HepG2 (cell line): ENCODE data around the gene HIPK2. TPM values are rescaled to one million over a fixed set of nuclear protein-coding genes. Genes with fewer than 3 reads are reported as not detected.

ENCODE experiments used
- ARID4A ChIP-seq: sonication (generic); formaldehyde crosslinking; IDR thresholded peaks from 2 replicates; pipeline ENCODE4 v1.5.0; 2020; ENCODE audit warnings: mild to moderate bottlenecking, missing genetic modification reagents, borderline replicate concordance
- BRD4 ChIP-seq: sonication (generic); formaldehyde crosslinking; IDR thresholded peaks from 2 replicates; pipeline ENCODE4 v1.4.0; 2020; ENCODE audit warnings: missing genetic modification reagents
- ELK4 ChIP-seq: sonication (generic); formaldehyde crosslinking; IDR thresholded peaks from 2 replicates; pipeline ENCODE4 v1.9.0; 2021; ENCODE audit warnings: missing genetic modification reagents, borderline replicate concordance
- FIP1L1 ChIP-seq: fragments of 200-400 bp; formaldehyde crosslinking; IDR thresholded peaks from 2 replicates; pipeline ENCODE4 v1.6.1; 2018; ENCODE audit warnings: low read depth, mild to moderate bottlenecking, low read length, moderate library complexity, borderline replicate concordance; ENCODE audit not compliant: insufficient read depth
- GLI4 ChIP-seq: sonication (generic); formaldehyde crosslinking; IDR thresholded peaks from 2 replicates; pipeline ENCODE4 v1.5.1; 2020; ENCODE audit warnings: missing genetic modification reagents, mild to moderate bottlenecking, moderate library complexity, borderline replicate concordance
- HNRNPL ChIP-seq: fragments of 200-400 bp; formaldehyde crosslinking; IDR thresholded peaks from 2 replicates; pipeline ENCODE4 v1.6.1; 2017; ENCODE audit warnings: mild to moderate bottlenecking, low read depth, low read length
- KLF9 ChIP-seq: IDR thresholded peaks from 2 replicates; pipeline ENCODE4 v1.6.1; 2016; ENCODE audit warnings: low read depth
- NCOA5 ChIP-seq: sonication (generic); formaldehyde crosslinking; IDR thresholded peaks from 2 replicates; pipeline ENCODE4 v1.4.0; 2020; ENCODE audit warnings: missing genetic modification reagents
- NFE2L1 ChIP-seq: sonication (generic); formaldehyde crosslinking; IDR thresholded peaks from 2 replicates; pipeline ENCODE4 v1.4.0; 2020; ENCODE audit warnings: missing genetic modification reagents, mild to moderate bottlenecking, borderline replicate concordance
- NFIB ChIP-seq: sonication (generic); formaldehyde crosslinking; IDR thresholded peaks from 2 replicates; pipeline ENCODE4 v1.9.0; 2021; ENCODE audit warnings: missing genetic modification reagents, mild to moderate bottlenecking, borderline replicate concordance
- SMAD1 ChIP-seq: sonication (generic); formaldehyde crosslinking; IDR thresholded peaks from 2 replicates; pipeline ENCODE4 v1.4.0; 2020; ENCODE audit warnings: missing genetic modification reagents, low read depth, mild to moderate bottlenecking, borderline replicate concordance
- ZBTB38 ChIP-seq: sonication (generic); formaldehyde crosslinking; IDR thresholded peaks from 2 replicates; pipeline ENCODE4 v1.5.1; 2020; ENCODE audit warnings: mild to moderate bottlenecking, missing genetic modification reagents
- ZHX2 ChIP-seq, 2 experiments: sonication (generic) in 1 of 2; formaldehyde crosslinking in 1 of 2; IDR thresholded peaks; 2 replicates each; pipeline versions ENCODE4 v1.6.1 to v1.9.0; 2014 to 2022; ENCODE audit warnings: antibody characterized with exemption in 1 of 2, borderline replicate concordance in 1 of 2, inconsistent platforms in 1 of 2, low read depth in 1 of 2, missing genetic modification reagents in 1 of 2
- ZNF101 ChIP-seq: sonication (generic); formaldehyde crosslinking; IDR thresholded peaks from 2 replicates; pipeline ENCODE4 v1.4.0; 2020; ENCODE audit warnings: mild to moderate bottlenecking, low read depth, missing genetic modification reagents, borderline replicate concordance
- ZNF674 ChIP-seq: sonication (generic); formaldehyde crosslinking; IDR thresholded peaks from 2 replicates; pipeline ENCODE4 v1.5.0; 2020; ENCODE audit warnings: low read depth, mild to moderate bottlenecking, missing genetic modification reagents
- polyA plus RNA-seq, 8 experiments: library from polyadenylated mRNA; depleted of rRNA in 3 of 8; stranded (reverse) in 7 of 8; unstranded in 1 of 8; fragments of >200 nt; fragmentation: Illumina TruSeq in 4 of 8; extraction: Trizol in 4 of 8; gene quantifications; 2 replicates each; pipeline versions ENCODE4 v1.2.1 to v1.2.3, GENCODE V29; 2011 to 2016; ENCODE audit warnings: low read depth in 4 of 8, missing spikeins in 1 of 8, mixed read lengths in 1 of 8; ENCODE audit not compliant: insufficient read depth in 1 of 8
- total RNA-seq, 5 experiments: library from RNA; depleted of rRNA; stranded (reverse); fragments of >200 nt; fragmentation: Illumina TruSeq; extraction: Trizol; gene quantifications; 2 replicates each; pipeline ENCODE4 v1.2.3, GENCODE V29; 2016; ENCODE audit warnings: low read depth in 1 of 5

HIPK2 gene
- total and polyA plus RNA-seq, 2 of the 13 experiments (the other 11 are each of a cell fraction or from before 2014, with no cell fraction given): 14.4 to 20.2 TPM

- TF ChIP-seq ELK4 (CRISPR knock-in tag) (no peak), ZNF674 (no peak), HNRNPL (no peak), ARID4A (peak; percentile 56; the same call in 1 of the 2 replicates), NFE2L1 (CRISPR knock-in tag) (no peak), FIP1L1 (no peak), ZNF101 (CRISPR knock-in tag) (no peak), NFIB (CRISPR knock-in tag) (no peak), KLF9 (CRISPR knock-in tag) (no peak), SMAD1 (no peak), BRD4 (CRISPR knock-in tag) (peak; percentile 48; the same call in 1 of the 2 replicates), ZHX2 (IDR thresholded peaks at IDR 0.05; ENCODE audit: low read depth) (no peak), ZHX2 (CRISPR knock-in tag; IDR thresholded peaks at IDR 0.05; ENCODE audit: borderline replicate concordance) (no peak), NCOA5 (CRISPR knock-in tag) (no peak), ZBTB38 (CRISPR knock-in tag) (no peak), GLI4 (0 out of 2 replicates have a peak, but pooled peaks have one; percentile 23)
These were observed 102.4 kb downstream of the HIPK2 start (continued) for GRCh38 chr7:139675127-139676125.
